ENCODE data around the gene IER5L.
"Not testable (repeated sequence)": the region's sequence is repeated elsewhere in the genome, so short reads cannot be mapped to it uniquely, and the experiment has no call there.

IER5L gene

DNA sequence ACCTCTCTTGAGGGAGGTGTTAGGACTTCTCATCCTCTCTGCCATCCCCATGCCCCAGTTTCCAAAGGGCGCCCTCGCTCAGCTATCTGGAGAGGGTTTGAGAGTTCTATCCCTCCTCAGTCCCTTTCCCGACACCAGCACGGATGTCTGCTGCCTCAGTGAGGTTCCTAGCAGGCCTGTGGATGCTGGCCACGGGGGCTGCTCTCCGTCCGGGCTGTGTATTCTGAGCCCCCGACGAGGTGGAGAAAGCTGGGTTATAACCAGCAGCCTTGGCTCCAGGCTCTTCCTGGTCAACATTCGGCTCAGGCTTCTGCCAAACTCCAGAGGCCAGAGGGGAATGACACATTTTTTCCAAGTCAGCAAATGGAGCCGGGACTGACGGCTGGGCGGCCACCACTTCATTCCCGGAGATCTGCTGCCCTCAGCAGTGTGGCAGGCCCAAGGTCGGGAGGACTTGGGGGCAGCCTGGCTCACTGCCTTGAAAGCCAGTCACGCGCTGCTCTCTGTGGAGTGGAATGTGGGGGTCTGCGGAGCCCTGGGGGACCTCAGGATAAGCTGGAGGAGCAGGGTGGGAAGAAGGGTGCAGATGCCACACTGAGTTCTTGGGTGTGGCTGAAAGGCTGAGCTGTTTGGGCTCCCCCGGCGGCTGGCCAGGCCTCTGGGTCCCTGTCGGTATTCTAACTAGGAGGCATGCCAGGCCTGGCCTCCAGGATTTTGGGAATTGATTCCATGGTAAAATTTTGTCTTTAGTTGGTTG is 39.4 kb downstream of the IER5L start:
- DNase-seq (ENCODE audit: low spot score): peak; percentile 82

DNA sequence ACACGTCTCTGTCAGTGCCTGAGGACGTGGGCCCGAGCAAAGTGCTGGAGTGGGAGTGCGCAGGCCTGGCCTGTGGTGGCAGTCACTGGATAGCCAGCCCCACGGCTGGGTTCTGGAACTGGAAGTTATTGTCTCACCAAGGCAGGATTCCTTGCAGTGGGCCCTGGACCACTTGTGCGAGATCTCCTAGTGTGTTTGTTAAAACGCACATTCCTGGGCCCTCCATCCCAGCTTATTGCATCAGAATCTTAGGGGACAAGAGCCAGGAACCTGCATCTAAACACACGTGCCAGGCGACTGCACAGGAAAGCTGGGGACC is 40.0 kb downstream of the IER5L start:
- DNase-seq (ENCODE audit: low spot score): no peak

DNA sequence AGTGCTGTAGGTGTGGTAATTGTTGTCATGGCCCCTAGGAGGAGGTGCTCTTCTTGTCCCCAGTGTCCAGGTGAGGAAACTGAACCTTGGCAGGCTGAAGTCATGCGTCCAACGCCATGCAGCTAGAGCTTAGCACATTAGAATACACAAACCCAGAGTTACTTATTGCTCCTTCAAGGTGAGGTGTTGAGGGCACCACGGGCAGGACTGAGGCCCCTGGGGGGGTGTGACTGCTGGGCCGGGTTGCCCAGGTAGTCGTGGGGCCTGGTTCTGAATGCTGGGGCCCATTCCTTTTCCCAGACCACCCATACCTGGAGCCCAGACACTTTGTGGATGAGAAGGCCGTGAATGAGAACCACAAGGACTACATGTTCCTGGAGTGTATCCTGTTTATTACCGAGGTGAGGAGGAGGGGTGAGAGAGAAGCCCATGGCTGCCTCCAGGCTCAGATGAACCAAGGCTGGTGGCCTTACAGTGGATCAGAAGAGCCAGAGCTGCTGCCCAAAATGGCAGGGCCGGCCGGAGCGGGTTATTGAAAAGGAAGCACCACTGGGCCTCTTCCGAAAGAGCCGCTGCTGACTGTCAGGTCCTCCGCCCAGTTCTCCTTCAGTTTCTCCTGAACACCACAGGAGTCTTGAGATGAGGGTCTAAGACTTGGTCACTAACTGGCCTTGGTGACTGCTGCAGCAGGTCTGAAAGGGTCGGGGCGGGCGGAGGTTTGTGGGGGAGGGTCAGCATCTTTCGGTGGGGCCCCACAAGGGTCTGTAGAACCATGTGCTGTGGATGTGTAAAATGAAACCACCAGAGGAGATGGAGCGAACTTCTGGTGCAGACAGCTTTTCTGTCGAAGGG is 40.5 kb downstream of the IER5L start:
- no peak for DNase-seq (ENCODE audit: low spot score)

DNA sequence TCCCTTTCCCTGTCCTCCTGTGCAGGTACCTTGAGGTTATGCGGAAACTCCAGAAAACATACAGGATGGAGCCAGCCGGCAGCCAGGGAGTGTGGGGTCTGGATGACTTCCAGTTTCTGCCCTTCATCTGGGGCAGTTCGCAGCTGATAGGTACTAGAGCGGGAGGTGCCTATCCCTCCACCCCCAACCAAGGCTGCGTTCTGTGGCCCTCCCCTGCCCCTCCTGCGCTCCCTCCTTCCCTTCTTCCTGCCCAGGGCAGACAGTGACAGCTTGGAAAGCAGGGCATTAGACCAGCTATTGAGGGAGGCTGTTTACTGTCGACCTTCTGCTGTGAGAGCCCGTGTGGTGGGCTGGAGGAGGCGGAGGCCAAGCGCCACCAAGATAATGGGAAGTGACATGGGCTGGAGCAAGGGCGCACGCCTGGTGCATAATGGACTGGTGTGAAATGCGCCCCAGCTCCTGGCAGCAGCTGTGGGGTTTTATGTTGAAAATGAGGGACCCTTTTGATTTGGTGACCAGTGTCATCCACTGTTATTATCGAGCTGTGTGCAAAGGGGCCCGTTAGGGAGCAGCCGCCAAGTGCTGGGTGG is 41.5 kb downstream of the IER5L start:
- no peak for DNase-seq (ENCODE audit: low spot score)

DNA sequence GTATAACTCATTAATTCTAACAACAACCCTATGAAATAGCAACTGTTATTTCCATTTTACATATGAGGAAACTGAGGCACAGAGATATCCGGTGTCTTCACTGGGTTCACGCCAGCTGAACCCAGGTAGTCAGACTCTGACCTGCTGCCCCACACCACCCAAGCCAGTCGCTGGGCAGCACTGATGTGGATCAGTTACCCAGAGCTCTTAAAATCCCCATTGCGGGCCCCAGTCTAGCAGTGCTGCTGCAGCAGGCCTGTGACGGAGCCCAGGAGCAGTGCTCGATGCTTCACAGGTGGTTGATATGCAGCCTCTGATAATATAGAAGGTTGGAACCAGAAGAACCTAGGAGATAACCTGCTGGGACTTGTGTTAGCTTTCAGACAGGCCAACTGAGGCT is 42.6 kb downstream of the IER5L start:
- DNase-seq (ENCODE audit: low spot score): no peak

DNA sequence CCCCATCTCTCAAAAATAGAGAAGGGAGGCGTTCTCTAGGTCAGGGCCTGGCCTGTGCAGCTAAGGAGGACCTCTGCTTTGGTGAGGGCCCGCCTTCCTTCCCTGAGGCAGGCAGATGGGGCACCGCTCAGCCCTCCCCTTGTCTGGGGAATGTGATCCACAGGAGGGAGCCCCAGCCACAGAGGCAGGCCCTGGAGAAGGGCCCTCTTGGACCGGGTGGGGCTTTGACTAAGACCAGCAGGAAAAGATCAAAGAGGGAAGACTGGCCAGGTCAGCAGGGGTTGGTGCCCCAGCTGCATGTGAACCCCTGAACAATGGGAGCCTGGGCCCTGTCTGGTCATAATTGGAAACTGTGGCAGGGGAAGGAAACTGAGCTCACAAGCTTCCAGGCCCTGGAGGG is 45.0 kb downstream of the IER5L start:
- DNase-seq (ENCODE audit: low spot score): no peak

DNA sequence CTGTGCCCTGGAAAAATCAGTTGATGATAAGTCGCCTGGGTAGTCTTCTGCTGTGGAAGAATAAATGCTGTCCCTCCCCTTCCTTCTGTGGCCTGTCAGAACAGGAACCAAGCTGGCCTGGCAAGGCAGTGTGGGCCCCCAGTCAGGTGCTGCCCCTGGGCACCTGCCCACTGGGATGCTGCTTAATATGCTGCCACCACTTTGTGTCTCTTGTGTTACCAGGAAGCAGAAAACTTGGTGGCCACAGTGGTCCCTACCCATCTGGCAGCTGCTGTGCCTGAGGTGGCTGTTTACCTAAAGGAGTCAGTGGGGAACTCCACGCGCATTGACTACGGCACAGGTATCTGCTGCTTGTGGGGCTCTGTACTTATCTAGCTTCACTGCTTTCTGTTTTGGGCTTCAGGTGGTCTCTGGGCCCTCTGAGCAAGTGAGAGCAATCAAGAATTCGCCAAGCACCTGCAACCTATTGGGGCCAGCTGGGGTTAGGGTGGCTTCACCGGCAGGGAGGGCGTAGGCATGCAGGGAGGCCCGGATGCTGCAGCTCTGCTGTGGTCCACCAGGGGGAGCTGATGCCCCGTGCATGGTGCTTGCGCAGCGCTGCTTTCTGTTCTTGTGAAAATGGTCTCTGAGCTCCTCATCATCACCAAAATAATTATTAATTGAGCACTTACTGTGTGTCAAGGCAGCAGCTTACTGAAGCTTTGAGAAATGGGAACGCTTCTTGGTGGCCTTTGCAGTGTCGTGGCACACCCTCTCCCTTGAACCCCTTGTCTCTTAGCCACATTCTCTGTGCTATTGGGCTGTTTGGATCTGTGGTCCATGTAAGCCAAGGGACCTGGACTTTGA is 46.5 kb downstream of the IER5L start:
- DNase-seq (ENCODE audit: low spot score): peak; percentile 91

DNA sequence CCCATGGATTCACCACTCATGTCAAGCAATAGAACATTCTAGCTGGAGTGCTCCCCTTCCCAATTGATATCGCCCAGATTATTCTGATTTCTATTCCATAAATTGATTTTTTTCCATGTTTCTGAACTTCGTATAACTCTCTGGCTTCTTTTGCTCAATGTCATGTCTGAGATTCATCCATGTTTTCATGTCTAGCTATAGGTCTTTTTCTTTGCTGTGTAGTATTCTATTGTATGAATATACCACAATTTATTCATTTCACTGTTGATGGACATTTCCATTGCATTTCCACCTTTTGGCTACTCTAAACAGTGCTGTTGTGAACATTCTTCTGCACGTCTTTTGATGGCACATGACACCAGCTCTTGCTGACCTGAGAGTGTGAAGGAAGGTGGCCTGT is 47.3 kb downstream of the IER5L start:
- DNase-seq (ENCODE audit: low spot score): no peak

DNA sequence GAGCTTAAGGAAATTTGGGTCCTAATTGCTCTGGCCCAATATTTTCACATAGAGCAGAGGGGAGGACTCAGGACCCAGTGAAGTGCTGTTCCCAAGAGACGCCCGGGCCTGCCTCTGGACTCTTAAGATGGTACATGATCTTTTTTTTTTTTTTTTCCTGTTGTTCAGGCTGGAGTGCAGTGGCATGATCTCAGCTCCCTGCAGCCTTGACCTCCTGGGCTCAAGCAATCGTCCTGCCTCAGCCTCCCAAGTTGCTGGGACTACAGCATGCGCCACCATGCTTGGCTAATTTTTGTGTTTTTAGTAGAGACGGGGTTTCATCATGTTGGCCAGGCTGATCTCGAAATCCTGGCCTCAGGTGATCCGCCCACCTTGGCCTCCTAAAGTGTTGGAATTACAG is 47.8 kb downstream of the IER5L start:
- not testable (repeated sequence) for DNase-seq (ENCODE audit: low spot score)

DNA sequence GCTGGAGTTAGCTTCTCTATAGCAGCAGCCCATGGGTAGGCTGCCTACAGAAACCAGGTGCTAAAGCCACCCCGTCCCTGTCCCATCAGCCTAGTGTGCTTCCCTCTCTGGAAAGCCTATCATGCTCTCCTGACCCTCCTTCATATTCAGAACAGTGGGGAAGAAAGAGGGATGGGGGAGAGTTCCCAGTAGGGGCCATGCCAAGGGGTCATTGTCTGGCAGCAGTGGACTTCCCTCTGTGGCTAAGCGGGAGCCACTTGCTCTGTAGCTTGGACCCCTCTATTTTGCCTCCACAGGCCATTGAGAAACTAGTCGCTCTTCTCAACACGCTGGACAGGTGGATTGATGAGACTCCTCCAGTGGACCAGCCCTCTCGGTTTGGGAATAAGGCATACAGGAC is 49.4 kb downstream of the IER5L start:
- DNase-seq (ENCODE audit: low spot score): no peak

DNA sequence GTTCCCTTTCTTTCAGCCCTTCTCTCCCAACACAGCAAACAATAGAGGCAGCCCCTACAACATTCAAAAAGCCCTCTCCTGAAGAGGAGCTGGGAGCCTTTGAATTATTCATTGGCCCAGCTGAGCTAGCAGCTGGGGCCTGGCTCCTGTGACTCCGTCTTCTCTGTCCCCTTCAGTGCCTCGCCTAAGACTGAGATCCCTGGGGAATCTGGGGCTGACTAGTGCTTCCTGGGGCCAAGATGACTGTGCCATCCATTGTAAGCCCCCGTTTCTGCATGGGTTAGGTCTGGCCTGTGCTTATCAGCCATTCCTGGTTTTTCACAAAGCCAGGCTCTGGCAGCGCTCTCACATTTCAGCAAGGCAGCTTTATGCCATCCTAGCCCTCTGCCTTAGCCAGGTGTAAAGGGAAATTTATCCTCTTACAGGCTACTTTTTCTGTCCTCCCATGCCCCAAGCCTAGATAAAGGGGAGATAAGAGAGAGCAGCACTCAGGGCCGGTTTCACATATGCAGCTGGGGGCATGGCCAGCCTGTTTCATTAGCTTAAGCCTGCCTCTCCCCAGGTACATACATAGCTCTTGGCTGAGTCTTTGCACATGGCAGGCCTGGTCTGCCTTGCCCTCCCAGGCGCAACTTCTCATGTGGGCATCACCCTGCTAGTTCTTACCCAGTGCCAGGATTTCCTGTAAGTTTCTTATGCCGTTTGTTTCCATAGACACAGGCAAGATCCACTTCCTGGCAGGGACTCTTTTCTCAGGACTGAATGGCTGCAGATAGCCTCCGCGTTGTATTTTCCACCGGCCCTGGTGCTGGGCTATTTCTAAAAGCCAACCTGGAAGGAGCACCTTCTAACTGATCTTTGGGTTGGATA is 51.1 kb downstream of the IER5L start:
- no peak for DNase-seq (ENCODE audit: low spot score)

Data from AG20443 (cell line).